IMR-90 (cell line): Measurements from ENCODE around the gene BEGAIN. TPM values are rescaled to one million over a fixed set of nuclear protein-coding genes. Genes with fewer than 3 reads are reported as not detected.
"Not testable (repeated sequence)": the region's sequence is repeated elsewhere in the genome, so short reads cannot be mapped to it uniquely, and the experiment has no call there.

Source experiments
- ATAC-seq: fragments of 200-7000 bp; cut with Tn5 transposase; 2 replicates; pipeline ENCODE4 v1.9.1; 2020; ENCODE audit warnings: low read depth, mild to moderate bottlenecking, moderate library complexity
- BruUV-seq: library from RNA; stranded (reverse); fragments of 400-500 nt; replicated peaks from 2 replicates; lab custom pipeline; 2021; lab: Mats Ljungman, UMichigan
- CTCF ChIA-PET: fragments of 300-600 bp; formaldehyde crosslinking; extraction: SDS; loops from one replicate; lab custom pipeline; 2021; ENCODE audit warnings: antibody characterized with exemption; lab: Yijun Ruan, JAX
- POLR2A ChIA-PET: fragments of 300-600 bp; sonication (Branson Sonifier 250); formaldehyde crosslinking; loops from one replicate; lab custom pipeline; 2022; ENCODE audit warnings: antibody characterized with exemption; ENCODE audit not compliant: unreplicated experiment; lab: Charles Lee
- DNase-seq: peaks from one replicate; pipeline ENCODE4 v3.0.0; 2013
- H2AFZ ChIP-seq: replicated peaks from 2 replicates; pipeline ENCODE3; 2013; ENCODE audit warnings: low read length, mild to moderate bottlenecking; ENCODE audit not compliant: poor library complexity
- H2AK5ac ChIP-seq: 2 replicates; pipeline ENCODE4 v1.6.1; 2013; ENCODE audit warnings: low read depth, low read length, inconsistent platforms
- H2AK9ac ChIP-seq: replicated peaks from 2 replicates; pipeline ENCODE3; 2013; ENCODE audit warnings: mild to moderate bottlenecking, low read depth, low read length, moderate library complexity; ENCODE audit not compliant: poor library complexity
- H2BK120ac ChIP-seq: 2 replicates; pipeline ENCODE4 v1.6.1; 2013; ENCODE audit warnings: low read depth, low read length, inconsistent platforms
- H2BK15ac ChIP-seq: 3 replicates; pipeline ENCODE4 v1.6.1; 2013; ENCODE audit warnings: low read depth, low read length, inconsistent platforms
- H2BK20ac ChIP-seq: 2 replicates; pipeline ENCODE4 v1.6.1; 2013; ENCODE audit warnings: low read depth, mild to moderate bottlenecking, inconsistent platforms, low read length, moderate library complexity
- H2BK5ac ChIP-seq: 2 replicates; pipeline ENCODE4 v1.6.1; 2013; ENCODE audit warnings: mild to moderate bottlenecking, low read depth, low read length, inconsistent platforms; ENCODE audit not compliant: poor library complexity, severe bottlenecking
- H3K14ac ChIP-seq: replicated peaks from 2 replicates; pipeline ENCODE4 v1.6.1; 2013; ENCODE audit warnings: low read depth, low read length, inconsistent platforms
- H3K18ac ChIP-seq: 2 replicates; pipeline ENCODE4 v1.6.1; 2013; ENCODE audit warnings: low read depth, low read length, control low read depth
- H3K23ac ChIP-seq: 2 replicates; pipeline ENCODE4 v1.6.1; 2013; ENCODE audit warnings: low read depth, low read length, inconsistent platforms
- H3K27ac ChIP-seq: 2 replicates; pipeline ENCODE4 v1.5.1; 2013; ENCODE audit warnings: mild to moderate bottlenecking, control low read depth, low read length; ENCODE audit not compliant: insufficient read depth
- H3K27me3 ChIP-seq: 2 replicates; pipeline ENCODE4 v1.6.1; 2013; ENCODE audit warnings: low read length; ENCODE audit not compliant: control insufficient read depth, insufficient read depth
- H3K36me3 ChIP-seq: 2 replicates; pipeline ENCODE4 v1.6.1; 2013; ENCODE audit warnings: low read length, mixed read lengths; ENCODE audit not compliant: control insufficient read depth, insufficient read depth
- H3K4ac ChIP-seq: 2 replicates; pipeline ENCODE4 v1.6.1; 2013; ENCODE audit warnings: low read depth, low read length, inconsistent platforms
- H3K4me1 ChIP-seq: 2 replicates; pipeline ENCODE4 v1.6.1; 2013; ENCODE audit warnings: low read length, mixed read lengths; ENCODE audit not compliant: control insufficient read depth, insufficient read depth
- H3K4me2 ChIP-seq: 2 replicates; pipeline ENCODE4 v1.6.1; 2013; ENCODE audit warnings: low read depth, mild to moderate bottlenecking, control low read depth, low read length, moderate library complexity
- H3K4me3 ChIP-seq: 2 replicates; pipeline ENCODE4 v1.5.1; 2013; ENCODE audit warnings: low read depth, mild to moderate bottlenecking, control low read depth, low read length, moderate library complexity; ENCODE audit not compliant: insufficient read depth
- H3K56ac ChIP-seq: 2 replicates; pipeline ENCODE4 v1.6.1; 2013; ENCODE audit warnings: low read length, inconsistent platforms; ENCODE audit not compliant: insufficient read depth; ENCODE audit errors: extremely low read depth
- H3K79me1 ChIP-seq, 2 experiments: 2 replicates each; pipeline ENCODE4 v1.6.1; 2013; ENCODE audit warnings: low read length in 2 of 2, inconsistent platforms in 1 of 2, low read depth in 1 of 2
- H3K9ac ChIP-seq: 2 replicates; pipeline ENCODE4 v1.6.1; 2013; ENCODE audit warnings: low read depth, low read length, control low read depth
- H3K9me1 ChIP-seq: 2 replicates; pipeline ENCODE4 v1.6.1; 2013; ENCODE audit warnings: low read length, inconsistent platforms; ENCODE audit not compliant: insufficient read depth
- H3K9me3 ChIP-seq: 2 replicates; pipeline ENCODE4 v1.6.1; 2013; ENCODE audit warnings: low read length; ENCODE audit not compliant: control insufficient read depth, insufficient read depth
- H4K20me1 ChIP-seq: 2 replicates; pipeline ENCODE4 v1.6.1; 2013; ENCODE audit warnings: low read length, inconsistent platforms; ENCODE audit not compliant: insufficient read depth
- H4K5ac ChIP-seq: 2 replicates; pipeline ENCODE4 v1.6.1; 2013; ENCODE audit warnings: mild to moderate bottlenecking, low read depth, low read length, control low read depth
- H4K8ac ChIP-seq, 2 experiments: 2 replicates each; pipeline ENCODE4 v1.6.1; 2013; ENCODE audit warnings: low read depth in 2 of 2, low read length in 2 of 2, control low read depth in 1 of 2, inconsistent platforms in 1 of 2
- H4K91ac ChIP-seq: 2 replicates; pipeline ENCODE4 v1.6.1; 2013; ENCODE audit warnings: low read depth, low read length, inconsistent platforms; ENCODE audit not compliant: insufficient read depth
- WGBS, 2 experiments: methylation state at CpG; one replicate each; pipeline versions ENCODE4 v1.1.5 to v1.1.7; 2013; ENCODE audit warnings: missing lambda C conversion rate in 2 of 2; ENCODE audit not compliant: insufficient read length in 1 of 2; ENCODE audit errors: extremely low coverage in 2 of 2; 5-methylcytosine and 5-hydroxymethylcytosine counted together
- dilution Hi-C: fragments of 300-500 bp; cut with HindIII; formaldehyde crosslinking; loops from one replicate; pipeline ENCODE4 v1.14.3; 2018; ENCODE audit warnings: low sequenced_read_pairs; ENCODE audit not compliant: unreplicated experiment
- in situ Hi-C: fragments of 300-500 bp; cut with MboI; formaldehyde crosslinking; loops from 3 replicates; pipeline ENCODE4 v1.14.3; 2019; ENCODE audit warnings: low sequenced_read_pairs, inconsistent platforms, mixed read lengths
- intact Hi-C: fragments of 100-400 bp; cut with micrococcal nuclease; formaldehyde crosslinking; loops from 2 replicates; pipeline ENCODE4 v1.10.0; 2022
- polyA plus RNA-seq, 3 experiments: library from polyadenylated mRNA; depleted of rRNA; stranded (reverse); fragments of >200 nt; gene quantifications; 2 replicates each; pipeline ENCODE4 v1.2.3, GENCODE V29; 2012; ENCODE audit warnings: low replicate concordance in 1 of 3
- total RNA-seq: library from RNA; depleted of rRNA; stranded (reverse); fragments of >200 nt; gene quantifications from 2 replicates; pipeline ENCODE4 v1.2.3, GENCODE V29; 2012

The BEGAIN gene
- total and polyA plus RNA-seq, 2 of the 4 experiments (the other 2 are of a cell fraction): 0.18 to 0.99 TPM

- POLR2A ChIA-PET: not testable (repeated sequence)
Measured at GRCh38 chr14:100506053-100506452, 81.2 kb downstream of the BEGAIN start.

More at GRCh38 chr14:100506053-100506452, 81.2 kb downstream of the BEGAIN start:
- H3K4me3 ChIP-seq, H2BK20ac ChIP-seq, H3K4me1 ChIP-seq, H2AK9ac ChIP-seq, H3K79me1 ChIP-seq, BruUV-seq, H2BK5ac ChIP-seq, CTCF ChIA-PET, H4K5ac ChIP-seq, H2AK5ac ChIP-seq, H3K36me3 ChIP-seq, ATAC-seq, H3K4me2 ChIP-seq, H4K91ac ChIP-seq, DNase-seq, H4K8ac ChIP-seq, H3K9me3 ChIP-seq, H3K4ac ChIP-seq, in situ Hi-C loops, H3K27ac ChIP-seq, H3K14ac ChIP-seq, H3K9ac ChIP-seq, H2BK120ac ChIP-seq, H2BK15ac ChIP-seq, H3K23ac ChIP-seq, H3K56ac ChIP-seq, dilution Hi-C loops, H3K9me1 ChIP-seq, H3K27me3 ChIP-seq, H2AFZ ChIP-seq, H3K18ac ChIP-seq: not testable (repeated sequence)
- no CpG with 5 or more reads among the region's 3 CpGs for WGBS, 2 experiments
- peaks cover 13% of the 10 kb centered on the region for H4K20me1 ChIP-seq
- intact Hi-C loops: loop anchor here (10.0 kb wide), 1 partner anchor 571 kb away; no protein-coding TSS in a partner anchor
